ENCODE data around the gene PSMD14. TPM values are rescaled to one million over a fixed set of nuclear protein-coding genes. Genes with fewer than 3 reads are reported as not detected.
A peak's percentile ranks its signal among the peaks of the same experiment; 100 is the strongest.

Gene PSMD14
- total and polyA plus RNA-seq, 7 experiments from 2014 or later: 13.2 to 69.5 (median 25.1) TPM

GRCh38 chr2:161306919-161307318 is 1.3 kb upstream of the PSMD14 start:
- H3K27ac ChIP-seq (ENCODE audit: low read depth, low read length): no peak overlapping the region
- H3K27me3 Mint-ChIP-seq: peaks cover 4 to 20% (median 8%) of the 10 kb centered on the region in 5 donors
- no peak overlapping the region for H3K4me3 ChIP-seq (ENCODE audit: low read length)
- peak overlapping the region in 3 of 9 donors; percentile 28 to 95 (median 92) for H3K27ac Mint-ChIP-seq
- peaks cover 0 to 22% (median 4%) of the 10 kb centered on the region in 11 donors for H3K9me3 Mint-ChIP-seq
- peaks cover 0 to 4% (median 0%) of the 10 kb centered on the region in 3 experiments for H3K9me3 ChIP-seq (ENCODE audit: control insufficient read depth in 2 of 3, low read length in 3 of 3)
- H3K36me3 ChIP-seq (ENCODE audit: control insufficient read depth in 2 of 3, insufficient read depth in 3 of 3, low read length in 3 of 3): no peaks in the 10 kb centered on the region
- ATAC-seq: no peak
- peaks cover 23 to 53% (median 33%) of the 10 kb centered on the region in 7 donors for H3K4me1 Mint-ChIP-seq
- H3K4me1 ChIP-seq (ENCODE audit: control insufficient read depth in 2 of 2, insufficient read depth in 2 of 2, low read length in 2 of 2): peaks cover 3 to 19% of the 10 kb centered on the region in 2 donors
- ChIA-PET CTCF (interaction anchor here (0.8 kb wide), 1 partner anchor 638 kb away, joined by 8 read pairs; no protein-coding TSS in a partner anchor), POLR2A (interaction anchor here (0.7 kb wide), 1 partner anchor 52 kb away, joined by 4 read pairs; no protein-coding TSS in a partner anchor)
- DNase-seq: no peak
- no peaks in the 10 kb centered on the region for H3K27me3 ChIP-seq (ENCODE audit: control insufficient read depth in 2 of 2, insufficient read depth in 2 of 2, low read length in 2 of 2)
- H3K4me3 Mint-ChIP-seq: peak overlapping the region; percentile 89 to 98 (median 95)
- H3K36me3 Mint-ChIP-seq: peaks cover 0 to 13% (median 0%) of the 10 kb centered on the region in 5 donors
- intact Hi-C loops (cut with micrococcal nuclease): loop anchor here (5.0 to 10.0 kb wide), 11 partner anchors 110 to 1595 kb away; partner anchors contain the start of genes DPP4 (in 1 of the 2), GCA (in 1 of the 2), MARCHF7 (in 1 of the 2) and TBR1 (in 1 of the 2)

GRCh38 chr2:161307676-161308075 is 549 bp upstream of the PSMD14 start:
- Histone ChIP-seq H3K27me3 (ENCODE audit: control insufficient read depth in 2 of 2, insufficient read depth in 2 of 2, low read length in 2 of 2) (no peaks in the 10 kb centered on the region), H3K27ac (ENCODE audit: low read depth, low read length) (peak overlapping the region; percentile 77), H3K9me3 (ENCODE audit: control insufficient read depth in 2 of 3, low read length in 3 of 3) (peaks cover 0 to 4% (median 0%) of the 10 kb centered on the region in 3 experiments), H3K4me3 (ENCODE audit: low read length) (peak overlapping the region; percentile 94), H3K36me3 (ENCODE audit: control insufficient read depth in 2 of 3, insufficient read depth in 3 of 3, low read length in 3 of 3) (no peaks in the 10 kb centered on the region), H3K4me1 (ENCODE audit: control insufficient read depth in 2 of 2, insufficient read depth in 2 of 2, low read length in 2 of 2) (peaks cover 3 to 19% of the 10 kb centered on the region in 2 donors)
- ChIA-PET POLR2A (interaction anchor here (1.0 to 1.6 kb wide), 3 partner anchors 9 to 65 kb away, joined by 5 to 6 read pairs (median 5); no protein-coding TSS in a partner anchor), CTCF (no interaction called here)
- peak in 1 of 9 donors; percentile 0 for DNase-seq
- ATAC-seq: no peak
- intact Hi-C loops (cut with micrococcal nuclease): loop anchor here (1.0 to 10.0 kb wide), 21 partner anchors 63 to 1595 kb away; partner anchors contain the start of genes MARCHF7 (in 2 of the 2), TANK (in 2 of the 2), DPP4 (in 1 of the 2) and GCA (in 1 of the 2)
- Mint-ChIP-seq H3K27ac (peak overlapping the region; percentile 92 to 97 (median 95)), H3K4me1 (peaks cover 24 to 60% (median 38%) of the 10 kb centered on the region in 7 donors), H3K9me3 (peaks cover 0 to 18% (median 3%) of the 10 kb centered on the region in 11 donors), H3K27me3 (peaks cover under 1 to 12% (median 5%) of the 10 kb centered on the region in 5 donors), H3K4me3 (peak overlapping the region; percentile 89 to 98 (median 95)), H3K36me3 (peaks cover 0 to 15% (median 3%) of the 10 kb centered on the region in 5 donors)

GRCh38 chr2:161312996-161313395 is 4.8 kb downstream of the PSMD14 start:
- H3K9me3 ChIP-seq (ENCODE audit: control insufficient read depth in 2 of 3, low read length in 3 of 3): no peaks in the 10 kb centered on the region
- no peaks in the 10 kb centered on the region for H3K9me3 Mint-ChIP-seq
- H3K4me1 Mint-ChIP-seq: peaks cover 19 to 79% (median 55%) of the 10 kb centered on the region in 7 donors
- peaks cover 0 to 28% (median 13%) of the 10 kb centered on the region in 5 donors for H3K36me3 Mint-ChIP-seq
- H3K27me3 Mint-ChIP-seq: no peaks in the 10 kb centered on the region
- CTCF ChIA-PET: no interaction called here
- no peaks in the 10 kb centered on the region for H3K27me3 ChIP-seq (ENCODE audit: control insufficient read depth in 2 of 2, insufficient read depth in 2 of 2, low read length in 2 of 2)
- POLR2A ChIA-PET: interaction anchor here (1.0 kb wide), 1 partner anchor 10 kb away, joined by 3 read pairs; no protein-coding TSS in a partner anchor
- no peak overlapping the region for H3K27ac ChIP-seq (ENCODE audit: low read depth, low read length)
- H3K27ac Mint-ChIP-seq: peak overlapping the region in 2 of 9 donors; percentile 40 to 58
- no peak for ATAC-seq
- no peak for DNase-seq
- H3K4me1 ChIP-seq (ENCODE audit: control insufficient read depth in 2 of 2, insufficient read depth in 2 of 2, low read length in 2 of 2): peaks cover 3 to 16% of the 10 kb centered on the region in 2 donors
- H3K4me3 ChIP-seq (ENCODE audit: low read length): no peak overlapping the region
- intact Hi-C loops (cut with micrococcal nuclease): no loop called here
- H3K4me3 Mint-ChIP-seq: no peak overlapping the region
- no peaks in the 10 kb centered on the region for H3K36me3 ChIP-seq (ENCODE audit: control insufficient read depth in 2 of 3, insufficient read depth in 3 of 3, low read length in 3 of 3)

GRCh38 chr2:161315380-161315779 is 7.2 kb downstream of the PSMD14 start:
- H3K27ac ChIP-seq (ENCODE audit: low read depth, low read length): no peak overlapping the region
- ATAC-seq (no peak), DNase-seq (no peak)
- Mint-ChIP-seq H3K4me3 (no peak overlapping the region), H3K36me3 (peaks cover 0 to 32% (median 12%) of the 10 kb centered on the region in 5 donors), H3K27ac (no peak overlapping the region), H3K27me3 (no peaks in the 10 kb centered on the region), H3K9me3 (no peaks in the 10 kb centered on the region), H3K4me1 (peaks cover 5 to 66% (median 46%) of the 10 kb centered on the region in 7 donors)
- H3K27me3 ChIP-seq (ENCODE audit: control insufficient read depth in 2 of 2, insufficient read depth in 2 of 2, low read length in 2 of 2): no peaks in the 10 kb centered on the region
- ChIA-PET POLR2A (no interaction called here), CTCF (no interaction called here)
- no peaks in the 10 kb centered on the region for H3K4me1 ChIP-seq (ENCODE audit: control insufficient read depth in 2 of 2, insufficient read depth in 2 of 2, low read length in 2 of 2)
- intact Hi-C loops (cut with micrococcal nuclease): no loop called here
- H3K4me3 ChIP-seq (ENCODE audit: low read length): no peak overlapping the region
- no peaks in the 10 kb centered on the region for H3K9me3 ChIP-seq (ENCODE audit: control insufficient read depth in 2 of 3, low read length in 3 of 3)
- H3K36me3 ChIP-seq (ENCODE audit: control insufficient read depth in 2 of 3, insufficient read depth in 3 of 3, low read length in 3 of 3): no peaks in the 10 kb centered on the region

- H3K9me3 Mint-ChIP-seq: no peaks in the 10 kb centered on the region
- intact Hi-C loops (cut with micrococcal nuclease): no loop called here
- ATAC-seq (no peak), DNase-seq (no peak)
- H3K27me3 Mint-ChIP-seq: no peaks in the 10 kb centered on the region
- Histone ChIP-seq H3K36me3 (ENCODE audit: control insufficient read depth in 2 of 3, insufficient read depth in 3 of 3, low read length in 3 of 3) (peaks cover 0 to 4% (median 0%) of the 10 kb centered on the region in 3 experiments), H3K4me1 (ENCODE audit: control insufficient read depth in 2 of 2, insufficient read depth in 2 of 2, low read length in 2 of 2) (no peaks in the 10 kb centered on the region), H3K9me3 (ENCODE audit: control insufficient read depth in 2 of 3, low read length in 3 of 3) (no peaks in the 10 kb centered on the region), H3K27me3 (ENCODE audit: control insufficient read depth in 2 of 2, insufficient read depth in 2 of 2, low read length in 2 of 2) (no peaks in the 10 kb centered on the region), H3K4me3 (ENCODE audit: low read length) (no peak overlapping the region), H3K27ac (ENCODE audit: low read depth, low read length) (no peak overlapping the region)
- H3K4me3 Mint-ChIP-seq: no peak overlapping the region
- ChIA-PET CTCF (no interaction called here), POLR2A (interaction anchor here (1.0 kb wide), 1 partner anchor 9 kb away, joined by 6 read pairs; the partner anchor contains the start of gene PSMD14)
- H3K27ac Mint-ChIP-seq: peak overlapping the region in 1 of 9 donors; percentile 11
- H3K36me3 Mint-ChIP-seq: peaks cover 0 to 32% (median 17%) of the 10 kb centered on the region in 5 donors
- peaks cover 5 to 56% (median 40%) of the 10 kb centered on the region in 7 donors for H3K4me1 Mint-ChIP-seq
Measured at GRCh38 chr2:161316701-161317100, 8.5 kb downstream of the PSMD14 start.

GRCh38 chr2:161321944-161322648 is 13.9 kb downstream of the PSMD14 start:
- Histone ChIP-seq H3K27me3 (ENCODE audit: control insufficient read depth in 2 of 2, insufficient read depth in 2 of 2, low read length in 2 of 2) (no peaks in the 10 kb centered on the region), H3K36me3 (ENCODE audit: control insufficient read depth in 2 of 3, insufficient read depth in 3 of 3, low read length in 3 of 3) (peaks cover 0 to 6% (median 6%) of the 10 kb centered on the region in 3 experiments), H3K27ac (ENCODE audit: low read depth, low read length) (no peak overlapping the region), H3K4me1 (ENCODE audit: control insufficient read depth in 2 of 2, insufficient read depth in 2 of 2, low read length in 2 of 2) (no peaks in the 10 kb centered on the region), H3K9me3 (ENCODE audit: control insufficient read depth in 2 of 3, low read length in 3 of 3) (no peaks in the 10 kb centered on the region), H3K4me3 (ENCODE audit: low read length) (no peak overlapping the region)
- Mint-ChIP-seq H3K27me3 (no peaks in the 10 kb centered on the region), H3K4me3 (no peak overlapping the region), H3K9me3 (no peaks in the 10 kb centered on the region), H3K27ac (no peak overlapping the region), H3K4me1 (peaks cover 6 to 25% (median 16%) of the 10 kb centered on the region in 7 donors), H3K36me3 (peaks cover 4 to 48% (median 37%) of the 10 kb centered on the region in 5 donors)
- no peak for ATAC-seq
- intact Hi-C loops (cut with micrococcal nuclease): no loop called here
- ChIA-PET CTCF (no interaction called here), POLR2A (no interaction called here)
- DNase-seq: no peak
